Activated T-cell treated with anti-CD3 and anti-CD28 coated beads for 24 hours (primary cell): ENCODE data around the gene GRID1.

Source experiments
- DNase-seq: peaks from one replicate; pipeline ENCODE4 v3.0.0-alpha.2; 2020; ENCODE audit warnings: low read depth

Gene GRID1

DNA sequence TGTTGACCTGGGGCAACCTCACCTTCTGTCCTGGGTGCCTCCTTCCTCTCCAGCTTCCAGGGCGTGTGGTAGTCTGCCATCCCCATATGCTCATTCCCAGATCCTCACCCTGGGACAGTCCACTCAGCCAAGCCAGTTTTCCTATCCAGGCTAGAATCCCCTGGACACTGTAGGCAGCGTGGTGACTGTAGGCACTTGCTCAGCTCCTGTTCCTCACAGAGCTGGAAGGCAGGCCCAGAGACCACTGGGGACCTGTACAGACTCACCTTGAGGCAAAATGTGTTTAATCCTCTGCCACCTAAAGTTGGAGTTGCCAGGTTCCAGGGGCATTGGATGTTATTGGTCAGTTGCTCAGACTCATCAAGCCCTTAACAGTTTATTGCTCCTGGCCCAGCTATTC, 2.4 kb upstream of the GRID1 start:
- DNase-seq: no peak

DNA sequence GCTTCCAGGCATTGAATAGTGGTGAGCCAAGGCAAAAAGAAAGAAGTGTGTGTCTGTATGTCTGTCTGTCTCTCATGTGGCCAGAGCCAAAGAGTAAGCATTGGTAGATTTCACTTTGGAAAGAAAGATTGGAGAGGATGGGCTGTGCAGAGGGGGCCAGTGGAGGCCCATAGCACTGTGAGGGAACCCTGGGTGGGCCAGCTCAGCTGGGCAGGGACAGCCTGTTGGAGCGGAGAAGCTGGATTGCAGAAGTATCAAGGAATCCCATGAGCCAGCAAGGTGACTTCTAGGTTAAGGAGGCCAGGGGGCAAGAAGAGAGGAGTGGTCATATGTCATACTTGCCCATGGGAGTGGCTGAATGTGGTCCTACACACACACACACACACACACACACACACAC, 1.5 kb upstream of the GRID1 start:
- DNase-seq: no peak

- no peak for DNase-seq
Measured at GRCh38 chr10:86367152-86367951, 757 bp upstream of the GRID1 start.

- no peak for DNase-seq
Measured at GRCh38 chr10:86366902-86367151, 232 bp upstream of the GRID1 start.

DNA sequence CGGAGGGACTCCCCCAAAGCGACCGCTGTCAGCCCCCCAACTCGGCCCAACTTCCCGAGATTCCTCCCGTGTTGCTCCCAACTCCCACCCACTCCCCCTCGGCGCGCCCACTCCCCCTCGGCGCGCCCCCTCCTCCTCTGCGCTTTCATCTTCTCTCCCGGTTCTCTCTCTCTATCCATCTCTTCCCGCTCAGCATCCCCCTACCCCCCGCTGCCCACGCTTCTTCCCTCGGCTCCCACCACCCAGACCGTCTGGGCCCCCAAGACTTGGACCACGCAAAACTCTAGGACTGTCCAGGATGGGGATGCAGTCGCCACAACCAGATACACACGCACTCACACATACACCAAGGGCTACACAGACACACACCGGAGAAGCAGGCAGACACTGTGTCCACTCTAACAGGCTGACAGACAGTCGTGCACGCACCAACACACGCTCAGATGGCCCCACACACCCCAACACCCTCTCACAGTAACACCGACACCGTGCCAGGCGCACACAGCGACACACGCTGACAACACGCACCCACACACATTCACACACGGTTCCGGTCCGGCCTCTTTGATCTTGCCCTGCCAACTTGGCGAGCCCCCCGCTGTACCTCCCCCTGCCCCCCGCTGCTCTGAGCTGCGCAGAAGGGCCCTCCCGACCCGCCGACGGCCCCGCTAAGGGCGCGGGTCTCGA, 1.1 kb downstream of the GRID1 start:
- no peak for DNase-seq

- no peak for DNase-seq
Measured at GRCh38 chr10:86364491-86365345, 1.9 kb downstream of the GRID1 start.

DNA sequence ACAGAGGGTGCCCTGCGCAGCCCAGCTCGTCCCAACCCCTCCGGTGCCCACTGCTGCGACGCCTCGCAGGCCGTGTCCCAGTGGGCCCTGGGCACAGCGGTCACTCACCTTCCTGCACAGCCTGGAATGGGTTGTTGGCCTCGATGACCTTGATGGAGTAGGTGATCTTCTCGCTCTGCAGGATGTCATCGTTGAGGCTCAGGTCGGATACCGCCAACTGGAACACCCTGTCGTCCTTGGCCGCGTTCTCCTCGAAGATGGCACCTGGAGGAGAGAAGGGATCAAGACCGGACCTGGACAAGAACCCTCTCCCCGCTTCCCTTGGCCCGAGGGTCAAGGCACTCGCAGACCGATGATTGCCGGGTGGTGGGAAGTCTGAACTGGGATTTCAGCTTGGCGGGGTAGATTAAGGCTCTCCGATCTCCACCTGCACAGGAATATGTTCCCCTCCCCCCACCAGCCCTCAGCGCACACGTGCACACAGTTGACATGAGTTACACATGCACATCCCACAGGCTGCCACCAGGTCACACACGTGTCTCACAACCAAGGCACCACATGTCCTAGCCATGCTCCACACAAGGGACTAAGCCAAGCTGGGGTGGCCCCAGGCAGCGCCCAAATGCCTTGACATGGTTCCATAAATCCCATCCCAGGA, 2.6 kb downstream of the GRID1 start:
- DNase-seq: no peak

- no peak for DNase-seq
Measured at GRCh38 chr10:86363184-86363832, 3.3 kb downstream of the GRID1 start.

DNA sequence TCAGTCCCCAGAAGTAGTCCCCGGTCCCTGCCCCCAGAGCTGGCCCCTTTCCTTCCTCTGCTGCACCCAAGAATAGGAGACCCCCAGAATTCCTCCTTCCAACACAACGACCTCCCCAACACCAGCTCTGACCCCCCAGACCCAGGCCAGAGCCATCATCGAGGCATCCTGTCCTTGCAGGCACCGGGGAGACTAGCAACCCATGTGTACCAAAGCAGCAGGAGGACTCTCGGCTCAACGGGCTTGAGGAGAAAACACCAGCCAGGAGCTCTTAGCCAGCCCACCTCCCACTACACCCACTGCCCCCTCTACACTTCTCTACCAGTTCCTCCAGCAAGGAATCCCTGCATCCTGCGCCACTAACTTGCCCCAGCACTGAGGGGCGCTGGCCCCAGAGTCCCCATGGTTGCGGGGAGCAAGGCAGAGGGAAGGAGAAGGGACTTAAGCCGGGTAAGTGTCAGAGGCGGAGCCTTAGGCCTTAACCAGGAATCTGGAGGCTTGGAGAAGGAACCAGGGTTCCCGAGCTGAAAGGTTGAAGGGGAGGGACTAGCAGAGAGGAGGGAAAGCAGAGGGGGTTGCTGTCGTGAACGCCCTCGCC, 3.9 kb downstream of the GRID1 start:
- no peak for DNase-seq

GRCh38 chr10:86362129-86362527, 4.5 kb downstream of the GRID1 start:
- DNase-seq: no peak

DNA sequence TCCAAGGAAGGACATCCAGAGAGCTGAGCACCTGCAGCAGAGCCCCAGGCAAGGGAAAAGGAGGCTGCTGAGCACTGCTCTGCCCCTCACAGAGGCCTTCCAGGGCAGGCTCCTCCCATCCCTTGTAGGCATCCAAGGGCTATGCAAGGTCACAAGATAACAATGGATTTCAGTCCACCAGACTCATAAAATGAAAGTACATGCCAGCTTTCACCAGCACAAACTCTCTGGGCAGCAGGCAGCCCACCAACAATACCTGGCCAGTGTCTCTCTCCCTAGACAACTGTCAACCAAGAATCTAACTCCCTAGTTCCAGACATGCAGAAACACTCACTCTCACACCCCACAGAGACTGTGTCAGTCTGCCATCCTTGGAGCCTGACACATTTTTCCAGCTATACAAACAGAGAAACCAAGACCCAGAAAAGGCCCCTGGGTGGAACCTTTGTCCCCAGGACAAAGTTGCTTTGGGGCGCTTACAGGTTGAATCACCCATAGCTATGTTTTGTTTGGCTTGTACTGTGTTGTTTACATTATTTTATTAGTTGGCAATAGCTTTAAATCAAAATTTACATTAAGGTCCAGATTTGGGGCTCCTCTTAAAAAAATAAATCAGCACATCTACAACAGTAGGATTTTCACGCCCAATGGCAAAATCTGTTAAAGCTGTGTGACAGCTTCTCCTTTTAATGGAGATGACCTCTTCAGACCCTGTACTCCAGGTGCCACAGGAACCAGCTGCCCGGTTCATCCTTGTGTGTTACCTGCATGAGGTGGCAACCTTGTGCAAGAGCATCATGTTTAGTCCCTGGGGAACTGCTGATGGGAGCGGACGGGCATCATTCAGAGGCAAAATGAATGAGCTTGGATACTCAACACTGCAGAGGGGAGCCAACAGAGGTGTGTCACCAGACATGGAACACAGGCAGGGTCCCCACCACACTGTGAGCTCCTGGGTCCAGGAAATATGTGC, 5.2 kb downstream of the GRID1 start:
- DNase-seq: no peak

- DNase-seq: no peak
Measured at GRCh38 chr10:86360657-86361056, 5.9 kb downstream of the GRID1 start.

GRCh38 chr10:86359954-86360353, 6.6 kb downstream of the GRID1 start:
- no peak for DNase-seq

DNA sequence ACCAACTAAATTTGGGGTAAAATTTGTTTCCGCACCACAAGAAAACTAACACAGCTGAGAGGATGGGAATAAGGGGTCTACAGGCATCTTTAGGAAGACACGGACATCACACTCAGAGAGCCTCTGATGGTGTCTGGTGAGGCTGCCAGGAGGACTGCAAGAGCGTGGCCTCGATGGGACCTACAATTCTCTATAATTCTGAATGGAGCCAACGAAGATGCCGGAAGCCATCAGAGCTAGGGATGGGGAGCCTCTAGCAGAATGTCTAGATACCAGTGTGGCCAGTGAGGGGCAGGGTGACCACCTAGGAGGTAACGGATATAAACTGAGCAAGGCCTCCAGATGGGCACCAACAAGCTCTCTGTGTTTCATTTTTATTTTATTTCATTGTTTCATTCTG, 7.5 kb downstream of the GRID1 start:
- no peak for DNase-seq

GRCh38 chr10:86357676-86358075, 8.9 kb downstream of the GRID1 start:
- DNase-seq: no peak

- DNase-seq: no peak
Measured at GRCh38 chr10:86357041-86357440, 9.6 kb downstream of the GRID1 start.

DNA sequence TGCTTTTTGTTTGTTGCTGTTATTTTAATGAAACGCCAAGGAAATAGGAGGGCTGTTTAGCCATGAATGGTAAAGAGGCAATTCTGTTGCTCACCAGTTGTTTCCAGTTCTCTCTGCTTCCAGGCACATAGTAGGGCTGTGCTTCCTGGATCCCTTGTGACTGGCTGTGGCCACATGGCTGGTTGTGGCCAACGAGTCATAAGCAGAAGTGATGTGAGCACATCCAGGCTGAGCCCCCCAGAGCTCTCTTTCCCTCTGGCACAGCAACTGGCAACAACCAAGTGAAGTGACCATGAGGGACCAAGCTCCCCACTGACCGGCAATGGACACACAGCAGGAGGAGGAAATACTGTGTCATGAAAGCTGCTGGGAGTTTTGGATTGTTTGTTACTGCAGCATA, 10.3 kb downstream of the GRID1 start:
- no peak for DNase-seq

- DNase-seq: no peak
Measured at GRCh38 chr10:86355571-86356038, 11.0 kb downstream of the GRID1 start.

DNA sequence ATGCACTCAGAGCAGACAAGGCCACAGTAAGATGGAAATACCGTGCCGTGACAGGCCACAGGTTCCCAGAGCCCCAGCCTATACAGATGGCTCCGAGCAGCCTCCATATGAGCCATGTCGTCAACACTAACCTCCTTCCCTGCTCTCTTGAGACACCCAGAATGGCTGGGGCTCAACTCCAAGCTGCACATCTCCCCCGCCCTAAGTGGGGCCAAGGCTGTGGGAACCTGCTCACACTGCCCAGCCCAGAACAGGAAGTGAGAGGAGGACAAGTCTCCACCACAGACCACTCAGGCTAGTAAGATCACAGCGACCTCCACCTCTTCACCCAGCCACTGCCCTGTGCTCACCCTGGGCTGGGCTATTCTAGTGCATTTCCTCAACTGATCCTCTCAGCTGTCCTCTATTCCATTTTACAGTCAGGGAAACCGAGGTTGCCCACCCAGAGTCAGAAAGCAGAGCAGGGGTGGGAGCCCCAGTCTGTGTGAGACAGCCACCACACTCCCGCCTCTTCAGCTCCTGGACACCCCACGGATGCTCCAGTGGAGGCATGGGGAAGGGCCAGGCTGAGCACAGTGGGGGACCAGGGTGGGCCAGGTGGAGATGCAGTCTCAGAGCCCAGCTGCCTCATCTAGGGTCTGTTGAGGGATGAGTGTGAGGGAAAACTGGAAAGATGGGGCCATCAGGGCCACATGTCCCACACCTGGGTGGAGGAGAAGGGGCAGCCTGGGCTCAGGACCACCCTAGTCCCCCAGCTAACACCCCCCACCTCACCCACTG, 11.6 kb downstream of the GRID1 start:
- DNase-seq: no peak
